GM21529 (cell line): Measurements from ENCODE around the gene NEK1.

Source experiments
- ATAC-seq: cut with Tn5 transposase; IDR thresholded peaks from one replicate; pipeline ENCODE4 v1.9.1; 2021; ENCODE audit not compliant: unreplicated experiment

Gene NEK1

GRCh38 chr4:169376421-169376820 is 236.0 kb downstream of the NEK1 start:
- ATAC-seq: no peak

- no peak for ATAC-seq
Observed at GRCh38 chr4:169372791-169373190, 239.6 kb downstream of the NEK1 start.

GRCh38 chr4:169369634-169370033 is 242.7 kb downstream of the NEK1 start:
- ATAC-seq: no peak

GRCh38 chr4:169367826-169368225 is 244.6 kb downstream of the NEK1 start:
- ATAC-seq: no peak

- no peak for ATAC-seq
Observed at GRCh38 chr4:169366821-169367220, 245.6 kb downstream of the NEK1 start.

- ATAC-seq: no peak
Observed at GRCh38 chr4:169362607-169363006, 249.8 kb downstream of the NEK1 start.

GRCh38 chr4:169361756-169362155 is 250.6 kb downstream of the NEK1 start:
- no peak for ATAC-seq

GRCh38 chr4:169359961-169360360 is 252.4 kb downstream of the NEK1 start:
- no peak for ATAC-seq

- ATAC-seq: no peak
Observed at GRCh38 chr4:169352360-169352759, 260.0 kb downstream of the NEK1 start.

GRCh38 chr4:169351872-169352271 is 260.5 kb downstream of the NEK1 start:
- no peak for ATAC-seq

- no peak for ATAC-seq
Observed at GRCh38 chr4:169348541-169348940, 263.8 kb downstream of the NEK1 start.

- no peak for ATAC-seq
Observed at GRCh38 chr4:169346840-169347239, 265.5 kb downstream of the NEK1 start.

- ATAC-seq: no peak
Observed at GRCh38 chr4:169345316-169345721, 267.1 kb downstream of the NEK1 start.
